Kidney (tissue), 14 donors: ENCODE measurements around the gene ZDHHC11. TPM values are rescaled to one million over a fixed set of nuclear protein-coding genes. Genes with fewer than 3 reads are reported as not detected.

Experiments
- DNase-seq, 5 donors: peaks; one replicate each; pipeline ENCODE4 v3.0.0-alpha.2; 2013 to 2020
- FAIRE-seq: peaks from 2 replicates; lab custom pipeline; 2012; peaks lifted over from hg19 to GRCh38; lab: Jason Lieb, UNC
- H3K27ac ChIP-seq, 2 donors: one replicate each; pipeline ENCODE4 v1.7.0; 2013; ENCODE audit warnings: low read depth in 2 of 2, low read length in 2 of 2, inconsistent platforms in 1 of 2
- H3K27me3 ChIP-seq: one replicate; pipeline ENCODE4 v1.7.1; 2013; ENCODE audit warnings: low read length, inconsistent platforms; ENCODE audit not compliant: control insufficient read depth, insufficient read depth
- H3K36me3 ChIP-seq, 3 donors: one replicate each; pipeline versions ENCODE4 v1.7.0 to v1.7.1; 2013; ENCODE audit warnings: low read length in 3 of 3, control low read depth in 1 of 3, inconsistent platforms in 1 of 3; ENCODE audit not compliant: insufficient read depth in 3 of 3, control insufficient read depth in 2 of 3
- H3K4me1 ChIP-seq, 3 donors: one replicate each; pipeline versions ENCODE4 v1.7.0 to v1.7.1; 2013; ENCODE audit warnings: low read length in 3 of 3, inconsistent platforms in 1 of 3, low read depth in 1 of 3; ENCODE audit not compliant: control insufficient read depth in 2 of 3, insufficient read depth in 2 of 3
- H3K4me3 ChIP-seq, 3 donors: one replicate each; pipeline versions ENCODE4 v1.7.0 to v1.8.1; 2013; ENCODE audit warnings: low read length in 3 of 3, control low read depth in 1 of 3, inconsistent platforms in 1 of 3
- H3K9ac ChIP-seq, 3 donors: one replicate each; pipeline versions ENCODE4 v1.7.0 to v1.7.1; 2013; ENCODE audit warnings: low read length in 3 of 3, control low read depth in 1 of 3, inconsistent platforms in 1 of 3
- H3K9me3 ChIP-seq, 3 donors: one replicate each; pipeline versions ENCODE4 v1.7.0 to v1.7.1; 2013; ENCODE audit warnings: low read length in 3 of 3, control low read depth in 1 of 3, inconsistent platforms in 1 of 3; ENCODE audit not compliant: control insufficient read depth in 2 of 3, insufficient read depth in 1 of 3
- CTCF ChIP-seq: IDR thresholded peaks from 3 replicates; pipeline ENCODE4 v1.5.1; 2012; ENCODE audit warnings: mild to moderate bottlenecking, moderate library complexity, borderline replicate concordance; ENCODE audit not compliant: insufficient read depth; ENCODE audit errors: extremely low read depth
- intact Hi-C: fragments of 100-400 bp; cut with DNase I; formaldehyde crosslinking; loops from one replicate; pipeline ENCODE4 v1.11.1; 2022
- polyA plus RNA-seq: library from polyadenylated mRNA; stranded (reverse); fragments of 350-450 nt; fragmentation: Illumina TruSeq; extraction: RNeasy Lipid Tissue Mini Kit (QIAGEN cat#74804); gene quantifications from one replicate; pipeline ENCODE4 v1.2.3, GENCODE V29; 2014; ENCODE audit warnings: low read depth, low replicate concordance; ENCODE audit not compliant: insufficient read depth
- total RNA-seq: library from RNA; stranded (reverse); fragmentation: NEBNext Ultra II Directional; extraction: Animal tissue kit (Norgen Biotek cat#: 25700); gene quantifications from one replicate; pipeline ENCODE4 v1.2.1, GENCODE V29; 2021
- donor health status: control.
- donor health status: control.
- donor health status: control.
- donor health status: control.
- donor health status: control.
- donor health status: DM: yes; HTN: yes; CAD: no.
- donor health status: Normal renal cell carcinoma (clear cell type).

ZDHHC11 gene
- total and polyA plus RNA-seq, 2 donors from 2014 or later: 1.6 to 10.1 TPM

GRCh38 chr5:759111-759751 lies 91.6 kb downstream of the ZDHHC11 start:
- Histone ChIP-seq H3K36me3 (no peaks in the 10 kb centered on the region), H3K9me3 (no peaks in the 10 kb centered on the region), H3K9ac (no peak overlapping the region), H3K4me3 (no peak overlapping the region), H3K27ac (no peak overlapping the region), H3K27me3 (peaks cover 2% of the 10 kb centered on the region), H3K4me1 (peaks cover 0 to 13% (median 8%) of the 10 kb centered on the region in 3 donors)
- FAIRE-seq: no peak
- intact Hi-C loops: no loop called here
- no peak for TF ChIP-seq CTCF
- peak in 4 of 5 donors; percentile 88 to 94 (median 92) for DNase-seq

- Histone ChIP-seq H3K9me3 (no peaks in the 10 kb centered on the region), H3K36me3 (no peaks in the 10 kb centered on the region), H3K27ac (no peak overlapping the region), H3K27me3 (peaks cover 2% of the 10 kb centered on the region), H3K4me3 (no peak overlapping the region), H3K4me1 (peaks cover 0 to 13% (median 8%) of the 10 kb centered on the region in 3 donors), H3K9ac (no peak overlapping the region)
- no peak for TF ChIP-seq CTCF
- DNase-seq (peak in 1 of 5 donors; percentile 84), FAIRE-seq (no peak)
- intact Hi-C loops: no loop called here
Observed at GRCh38 chr5:758698-759053, 92.1 kb downstream of the ZDHHC11 start.

- Histone ChIP-seq H3K4me1 (peaks cover 0 to 13% (median 8%) of the 10 kb centered on the region in 3 donors), H3K4me3 (no peak overlapping the region), H3K36me3 (no peaks in the 10 kb centered on the region), H3K9me3 (no peaks in the 10 kb centered on the region), H3K9ac (no peak overlapping the region), H3K27me3 (peaks cover 2% of the 10 kb centered on the region), H3K27ac (no peak overlapping the region)
- TF ChIP-seq CTCF: no peak
- peak; percentile 70 to 90 (median 84) for DNase-seq
- intact Hi-C loops: no loop called here
- FAIRE-seq: no peak
Observed at GRCh38 chr5:757931-758697, 92.7 kb downstream of the ZDHHC11 start.
